RWPE1 (cell line): Measurements from ENCODE around the gene SERPINB6.
A peak's percentile ranks its signal among the peaks of the same experiment; 100 is the strongest.

Experiments used
- CTCF ChIA-PET: fragments of 350-600 bp; sonication (Branson Sonifier 250); formaldehyde crosslinking; extraction: SDS; loops from one replicate; lab custom pipeline; 2021; lab: Yijun Ruan, JAX
- POLR2A ChIA-PET: fragments of 400-600 bp; formaldehyde crosslinking; extraction: SDS; loops from one replicate; lab custom pipeline; 2020; ENCODE audit warnings: antibody characterized with exemption; ENCODE audit not compliant: low non-redundant PET; lab: Yijun Ruan, JAX
- DNase-seq: peaks from one replicate; pipeline ENCODE4 v3.0.0; 2012; ENCODE audit warnings: low spot score
- H3K27ac ChIP-seq: fragments of 450-650 bp; 2 replicates; pipeline ENCODE4 v1.5.1; 2017
- CTCF ChIP-seq: fragments of 450-650 bp; conservative IDR thresholded peaks from 2 replicates; pipeline ENCODE4 v1.5.1; 2017; ENCODE audit warnings: low read depth, mild to moderate bottlenecking

Gene SERPINB6

GRCh38 chr6:2992330-2992979, 21.1 kb upstream of the SERPINB6 start:
- POLR2A ChIA-PET, result no interaction called here
- CTCF ChIA-PET, result no interaction called here
- no peak for DNase-seq
- no peak for TF ChIP-seq CTCF
- H3K27ac ChIP-seq, result no peak overlapping the region

GRCh38 chr6:2990932-2991506, 19.7 kb upstream of the SERPINB6 start:
- ChIA-PET POLR2A (interaction anchor here (0.5 kb wide), 1 partner anchor 33 kb away, joined by 3 read pairs; no protein-coding TSS in a partner anchor), CTCF (interaction anchor here (0.7 kb wide), 1 partner anchor 144 kb away, joined by 3 read pairs; no protein-coding TSS in a partner anchor)
- TF ChIP-seq CTCF, result no peak
- H3K27ac ChIP-seq, result peak overlapping the region; percentile 100
- no peak for DNase-seq

- ChIA-PET POLR2A (interaction anchor here (0.5 to 0.6 kb wide), 3 partner anchors 34 to 186 kb away, joined by 3 read pairs; no protein-coding TSS in a partner anchor), CTCF (interaction anchor here (0.7 to 2.1 kb wide), 3 partner anchors 11 to 144 kb away, joined by 3 to 15 read pairs (median 3); no protein-coding TSS in a partner anchor)
- peak overlapping the region; percentile 100 for H3K27ac ChIP-seq
- DNase-seq, result no peak
- TF ChIP-seq CTCF, result no peak
These were observed 19.0 kb upstream of the SERPINB6 start for GRCh38 chr6:2990248-2990931.

DNA sequence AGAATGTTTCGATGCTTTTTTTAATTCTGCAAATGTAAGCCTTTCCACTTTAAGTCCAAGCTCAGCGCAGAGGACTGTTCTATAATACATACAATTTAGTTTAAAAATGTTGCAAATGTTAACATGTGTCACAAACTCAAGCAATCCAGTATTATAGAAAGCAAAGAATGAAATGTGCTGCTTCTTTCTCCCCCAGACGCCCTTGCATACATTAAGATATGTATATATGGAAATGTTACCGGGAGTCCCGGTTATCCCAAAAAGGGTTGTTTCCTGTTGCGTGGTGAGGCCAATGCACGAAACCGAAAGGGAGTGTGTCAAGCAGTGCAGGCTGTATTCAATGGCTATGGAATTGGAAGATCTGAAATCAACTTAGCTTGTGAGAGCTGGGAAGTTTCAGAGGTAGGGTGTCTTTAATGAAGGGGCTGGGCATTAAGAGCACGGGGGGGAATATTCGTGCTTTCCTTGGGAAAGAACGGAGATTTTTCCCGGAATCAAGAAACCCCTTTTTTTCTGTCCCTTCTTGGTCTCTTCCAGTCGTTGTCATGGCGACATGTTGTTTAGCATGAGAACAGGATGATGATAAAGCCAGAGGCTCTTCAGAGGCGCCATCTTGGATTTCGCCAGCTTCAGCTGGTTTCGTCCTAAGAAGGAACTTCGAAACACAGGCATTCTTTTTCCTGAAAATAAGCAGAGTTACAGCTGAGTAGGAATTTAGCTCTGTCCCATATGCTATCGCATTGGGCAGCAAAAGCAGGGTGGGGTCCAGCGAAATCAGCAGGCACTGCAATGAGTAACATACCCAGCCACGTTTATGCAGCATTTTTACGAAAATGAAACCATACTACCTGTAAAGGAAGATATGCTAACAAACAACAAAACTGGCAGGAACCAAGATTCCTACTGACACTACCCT, 18.2 kb upstream of the SERPINB6 start:
- H3K27ac ChIP-seq, result peak overlapping the region; percentile 100
- CTCF ChIA-PET, result interaction anchor here (0.6 to 2.1 kb wide), 7 partner anchors 10 to 143 kb away, joined by 3 to 15 read pairs (median 4); no protein-coding TSS in a partner anchor
- POLR2A ChIA-PET, result interaction anchor here (0.5 to 1.3 kb wide), 5 partner anchors 21 to 185 kb away, joined by 3 to 5 read pairs (median 3); partner anchors contain the start of genes RIPK1 and SERPINB1
- TF ChIP-seq CTCF, result peak; percentile 55
- DNase-seq, result peak; percentile 76

DNA sequence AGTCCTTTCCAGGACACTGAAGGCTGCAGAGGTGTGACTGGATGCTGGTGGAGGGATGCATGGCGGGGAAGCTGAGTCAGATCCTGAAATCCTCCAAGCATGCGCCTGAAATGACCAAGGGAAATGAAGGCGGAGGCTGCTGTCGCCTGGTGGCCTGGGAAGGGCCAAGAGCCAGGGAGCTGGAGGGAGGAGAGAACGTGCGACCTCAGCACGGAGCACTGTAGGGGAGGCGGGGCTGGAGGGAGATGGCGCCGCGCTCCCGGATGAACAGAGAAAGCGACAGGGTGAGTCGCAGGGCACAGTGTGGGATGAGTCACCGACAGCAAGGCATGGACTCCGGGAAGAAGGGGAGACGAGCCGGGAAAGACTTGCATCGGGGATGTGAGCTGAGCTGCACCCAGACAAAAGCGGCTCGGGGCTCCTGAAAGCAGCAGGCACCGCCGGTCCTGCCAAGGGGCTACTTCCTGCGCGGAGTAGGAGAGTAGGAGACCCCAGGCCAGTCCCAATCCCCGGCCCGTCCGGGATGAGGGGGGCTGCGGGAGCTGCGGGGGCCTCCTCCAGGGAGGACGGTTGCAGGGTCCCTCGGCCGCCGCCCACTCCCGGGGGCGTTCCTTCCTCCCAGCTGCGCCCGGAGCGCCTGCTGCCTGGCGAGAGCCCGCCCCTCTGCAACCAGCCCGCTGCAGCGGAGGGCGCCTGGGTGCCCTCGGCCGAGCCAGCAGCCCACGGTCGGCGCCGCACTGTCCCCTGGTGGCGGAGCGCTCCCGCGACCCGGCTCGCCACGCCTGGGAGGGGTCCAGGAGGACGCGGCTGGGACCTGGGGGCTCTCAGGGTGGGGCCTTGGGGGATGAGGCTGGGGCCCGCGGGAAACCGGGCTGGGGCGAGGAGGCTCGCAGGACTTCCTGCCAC, 17.3 kb upstream of the SERPINB6 start:
- DNase-seq, result peak; percentile 72
- TF ChIP-seq CTCF, result peak; percentile 89
- H3K27ac ChIP-seq, result peak overlapping the region; percentile 100
- ChIA-PET POLR2A (interaction anchor here (0.7 to 1.3 kb wide), 5 partner anchors 9 to 1434 kb away, joined by 3 to 5 read pairs (median 3); partner anchors contain the start of genes RIPK1 and WRNIP1), CTCF (interaction anchor here (0.6 to 2.1 kb wide), 15 partner anchors 9 to 251 kb away, joined by 3 to 15 read pairs (median 4); no protein-coding TSS in a partner anchor)
